Stimulated activated CD4-positive, alpha-beta T cell treated with anti-CD3 and anti-CD28 coated beads, Interleukin-4, amount 100 ng/mL, for 4 hours (primary cell): ENCODE results near the gene KRT27.
A peak's percentile ranks its signal among the peaks of the same experiment; 100 is the strongest.

ENCODE experiments used
- DNase-seq, 2 experiments: peaks; one replicate each; pipeline ENCODE4 v3.0.0-alpha.2; 2020

Gene KRT27

DNA sequence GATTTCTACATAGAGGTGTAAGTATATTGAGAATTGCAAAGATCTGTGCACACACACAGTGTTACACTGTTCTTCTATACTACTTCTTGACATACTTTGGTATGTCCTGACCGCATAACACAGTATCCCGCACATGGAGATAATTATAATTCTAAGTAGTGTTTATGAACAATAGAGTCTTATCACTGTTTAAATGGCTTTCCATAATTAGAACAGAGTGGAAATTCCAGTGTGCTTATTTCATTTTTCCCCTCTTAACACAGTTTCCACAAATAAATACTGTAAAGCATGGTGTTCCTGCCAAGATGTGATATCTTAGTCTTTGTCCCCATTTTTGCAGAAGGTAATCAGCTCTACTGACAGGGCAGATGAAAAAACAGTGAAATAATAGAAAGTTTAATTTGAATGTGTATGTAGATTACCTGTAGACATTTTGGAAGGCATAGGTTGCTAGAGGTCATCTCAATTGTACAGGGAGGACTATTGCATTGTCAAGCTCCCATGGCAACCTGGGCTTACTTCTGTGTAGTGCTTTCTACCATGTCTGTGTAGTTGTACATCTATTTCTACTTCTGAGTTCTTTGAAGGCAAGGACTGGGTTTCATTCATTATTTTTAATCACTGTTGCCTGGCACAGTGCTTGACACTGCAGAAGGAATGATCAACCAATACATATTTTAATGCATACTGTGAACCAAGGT, 27.5 kb upstream of the KRT27 start:
- no peak for DNase-seq

DNA sequence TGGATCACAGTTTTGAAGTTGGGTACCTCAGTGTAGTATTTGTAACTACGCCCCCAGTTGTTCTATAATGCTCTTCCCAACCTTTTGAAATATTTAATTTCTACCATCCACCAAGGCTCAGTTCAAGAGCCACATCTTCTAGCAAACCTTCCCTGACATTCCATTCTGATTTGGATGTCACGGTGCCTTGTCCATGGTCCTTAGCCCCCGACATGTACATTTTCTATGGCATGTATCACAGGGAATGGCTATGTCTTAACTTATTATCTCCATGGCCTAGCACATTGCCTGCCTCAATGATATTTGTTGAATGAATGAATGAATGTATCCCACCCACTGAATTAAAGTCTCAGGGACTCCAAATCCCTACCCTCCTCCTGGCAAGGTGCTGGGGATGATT, 23.8 kb upstream of the KRT27 start:
- DNase-seq = no peak

DNA sequence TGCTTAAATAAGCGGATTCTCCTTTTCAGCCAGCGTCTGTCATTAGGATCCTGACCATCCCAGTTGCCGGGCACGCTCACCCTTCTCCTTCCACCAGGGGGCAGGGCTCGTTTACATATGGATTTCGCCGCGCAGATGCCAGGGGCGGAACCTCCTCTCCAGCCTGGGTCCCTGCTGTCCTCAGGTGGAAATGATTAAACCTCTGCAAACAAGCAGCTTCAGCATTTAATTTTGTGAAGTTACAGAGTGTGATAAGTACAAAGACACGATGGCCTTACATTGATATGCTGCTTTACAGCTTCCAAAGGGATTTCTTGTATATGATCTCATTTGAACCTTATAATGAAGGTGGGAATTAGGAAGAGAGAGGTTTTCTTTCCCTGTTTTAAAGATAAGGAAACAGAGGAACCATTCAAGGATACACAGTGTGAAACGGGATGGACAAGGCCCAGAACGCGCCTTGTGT, 21.3 kb upstream of the KRT27 start:
- peak; percentile 61 to 71 for DNase-seq

DNA sequence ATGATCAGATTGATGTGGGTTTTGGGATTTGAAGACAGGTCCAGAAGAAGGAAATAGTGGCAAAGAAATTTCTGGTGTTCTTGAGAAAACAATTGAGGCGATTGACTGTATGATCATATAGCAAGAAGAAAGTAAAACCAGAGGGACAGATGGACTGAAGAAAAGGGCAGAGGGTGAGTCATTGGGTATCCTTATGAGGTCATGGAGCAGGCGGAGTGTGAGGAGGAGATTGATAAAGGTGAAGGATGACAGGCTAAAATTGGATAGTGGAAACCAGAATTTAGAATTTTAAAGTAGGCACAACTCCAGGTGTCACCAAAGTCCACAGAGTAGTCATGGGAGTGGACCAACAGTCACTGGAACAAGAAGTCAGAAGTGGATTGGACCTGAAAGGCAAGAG, 18.8 kb upstream of the KRT27 start:
- no peak for DNase-seq

DNA sequence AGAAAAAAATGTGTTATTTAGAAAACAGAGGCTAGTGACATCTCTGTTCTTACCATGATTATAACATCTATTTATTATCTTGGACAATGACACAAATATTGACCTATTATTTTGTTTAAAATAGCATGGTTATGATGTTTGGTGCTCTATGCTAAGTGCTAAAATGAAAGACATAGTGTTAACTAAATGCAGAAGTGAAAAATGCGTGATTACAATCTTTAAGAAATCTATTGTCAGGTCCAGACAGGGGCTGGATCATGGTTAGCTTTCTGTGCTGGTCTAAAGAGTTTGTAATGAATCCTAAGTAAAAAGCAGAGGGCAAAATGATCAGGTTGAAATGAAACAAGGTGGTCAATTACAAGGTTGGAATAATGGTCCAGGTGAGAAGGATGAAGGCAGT, 18.0 kb upstream of the KRT27 start:
- no peak for DNase-seq

DNA sequence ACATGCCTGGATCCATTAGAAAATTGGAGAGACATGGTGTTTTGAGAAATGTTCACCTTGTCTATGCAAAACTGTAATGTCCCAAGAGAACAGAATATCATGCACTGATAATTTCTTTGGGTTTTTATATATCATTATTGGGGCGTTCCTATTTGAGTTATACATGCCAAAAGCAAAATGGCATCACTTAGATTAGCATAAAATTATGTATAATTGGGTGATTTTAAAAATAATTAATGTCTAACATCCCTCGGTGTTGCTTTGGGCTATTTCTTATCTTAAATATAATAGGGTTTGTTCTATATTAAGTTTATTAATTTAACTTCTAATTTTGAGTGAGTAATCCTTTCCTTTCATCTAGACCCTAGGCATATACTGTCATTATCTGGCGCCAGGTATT, 17.5 kb upstream of the KRT27 start, which contains the start of gene KRT28:
KRT28 (minus strand) TSS at position 101 of the 400 bp plus-strand sequence; CDS start at position 35, 66 bp downstream.
- no peak for DNase-seq

DNA sequence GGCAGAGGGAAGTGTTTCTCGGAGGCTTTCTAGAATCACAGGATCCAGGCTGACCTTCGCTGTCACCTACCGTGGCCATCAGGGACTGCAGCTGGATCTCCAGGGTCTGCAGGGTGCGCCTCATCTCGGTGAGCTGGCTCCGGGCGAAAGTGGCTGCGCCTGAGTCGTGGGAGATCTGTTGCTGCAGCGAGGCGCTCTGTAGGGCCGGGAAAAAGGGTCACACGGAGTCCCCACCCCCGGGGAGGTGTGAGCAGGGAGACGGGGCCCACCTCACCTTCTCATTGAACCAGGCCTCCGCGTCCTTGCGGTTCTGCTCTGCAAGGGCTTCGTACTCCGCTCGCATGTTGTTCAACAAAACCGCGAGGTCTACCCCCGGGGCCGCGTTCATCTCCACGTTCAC, 14.5 kb upstream of the KRT27 start:
- no peak for DNase-seq

DNA sequence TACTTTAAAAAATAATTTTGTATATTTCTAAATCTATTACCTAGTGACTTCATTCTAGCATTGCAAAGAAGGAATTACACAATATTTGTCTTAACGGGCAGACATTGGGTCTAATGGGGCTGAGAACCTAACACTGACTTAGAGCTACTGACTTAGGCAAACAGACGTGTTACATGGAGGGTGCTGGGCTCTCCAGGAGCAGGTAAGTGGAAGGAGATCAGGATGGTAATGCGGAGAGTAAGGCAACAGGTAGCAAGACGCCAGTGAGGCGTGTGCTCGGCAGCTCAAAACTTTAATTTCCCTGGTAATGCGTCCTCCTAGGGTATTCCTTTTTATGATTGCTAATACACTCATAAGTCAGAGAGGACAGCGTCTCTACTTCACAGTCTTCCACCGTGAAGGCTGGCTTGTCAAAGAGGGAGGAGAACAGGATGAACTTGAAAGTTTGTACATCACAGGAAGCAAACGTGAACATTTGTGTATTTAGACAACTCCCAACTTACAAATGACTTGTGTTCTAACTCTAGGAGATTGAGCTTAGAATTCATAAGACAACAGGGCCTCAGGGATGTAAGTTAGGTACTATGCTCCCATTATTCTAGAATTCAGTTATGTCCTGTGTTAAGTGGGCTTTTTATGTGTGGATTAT, 12.8 kb upstream of the KRT27 start:
- no peak for DNase-seq

DNA sequence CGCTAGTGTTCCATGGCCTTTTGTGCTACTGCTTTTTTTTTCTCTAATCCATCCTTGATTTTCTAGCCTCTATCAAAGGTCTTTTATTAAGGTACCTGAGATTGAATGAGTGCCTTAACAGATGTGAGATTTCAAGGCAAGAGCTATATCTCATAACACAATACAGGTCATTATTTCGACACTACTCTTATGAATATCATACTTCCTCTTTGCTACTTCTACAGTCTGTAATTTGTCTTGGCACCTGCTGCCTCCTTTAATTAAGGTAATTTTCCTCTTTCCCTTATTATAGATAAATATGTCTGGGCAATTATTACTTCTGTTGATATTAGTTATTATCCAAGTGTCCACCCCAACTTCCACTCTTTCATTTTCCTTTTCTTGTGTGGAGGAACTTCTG, 12.1 kb upstream of the KRT27 start:
- no peak for DNase-seq

DNA sequence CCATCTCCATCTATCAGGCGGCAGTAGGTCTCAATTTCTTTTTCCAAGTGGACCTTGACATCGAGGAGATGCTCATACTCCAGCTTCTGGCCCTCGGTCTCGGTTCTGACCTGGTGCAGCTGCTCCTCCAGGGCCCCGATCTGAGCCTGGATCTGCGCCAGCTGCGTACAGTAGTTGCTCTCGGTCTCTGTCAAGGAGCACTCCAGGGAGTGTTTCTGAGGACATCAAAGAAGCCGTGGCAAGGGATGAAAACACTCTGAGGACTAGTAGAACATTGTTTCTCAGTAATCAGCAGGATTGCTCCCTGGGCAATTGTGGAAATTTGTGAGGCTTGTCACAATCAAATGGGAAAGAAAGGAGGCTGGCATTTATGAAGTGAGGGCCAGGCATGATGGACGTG, 11.5 kb upstream of the KRT27 start:
- no peak for DNase-seq

DNA sequence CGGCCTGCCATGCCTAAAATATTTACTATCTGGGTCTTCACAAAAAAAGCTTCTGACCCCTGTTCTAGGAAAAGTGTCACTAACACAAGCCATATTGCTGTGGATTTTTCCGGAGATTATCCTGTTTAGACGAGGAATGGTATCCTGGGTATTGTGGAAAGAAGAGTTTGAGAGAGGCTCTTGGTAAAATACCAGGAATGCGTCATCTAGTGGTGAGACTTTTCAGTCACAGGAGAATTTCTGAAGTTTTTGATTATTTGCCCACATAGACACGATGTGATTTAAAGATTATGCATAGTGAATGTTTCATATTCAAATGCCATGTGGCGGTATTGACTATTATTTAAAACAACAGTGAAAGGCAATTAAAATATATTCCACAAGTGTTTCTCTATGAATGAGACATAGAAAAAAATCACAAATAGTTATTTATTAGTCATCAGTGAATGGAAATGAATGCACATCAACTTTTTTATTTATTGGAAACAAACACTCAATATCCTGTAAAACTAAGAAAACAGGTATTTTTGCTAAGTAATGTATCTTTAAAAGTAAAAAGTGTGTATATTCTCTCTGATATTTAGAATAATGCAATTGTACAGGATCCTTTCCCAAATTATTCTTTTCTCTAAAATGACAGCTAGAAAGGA, 9.6 kb upstream of the KRT27 start:
- no peak for DNase-seq

DNA sequence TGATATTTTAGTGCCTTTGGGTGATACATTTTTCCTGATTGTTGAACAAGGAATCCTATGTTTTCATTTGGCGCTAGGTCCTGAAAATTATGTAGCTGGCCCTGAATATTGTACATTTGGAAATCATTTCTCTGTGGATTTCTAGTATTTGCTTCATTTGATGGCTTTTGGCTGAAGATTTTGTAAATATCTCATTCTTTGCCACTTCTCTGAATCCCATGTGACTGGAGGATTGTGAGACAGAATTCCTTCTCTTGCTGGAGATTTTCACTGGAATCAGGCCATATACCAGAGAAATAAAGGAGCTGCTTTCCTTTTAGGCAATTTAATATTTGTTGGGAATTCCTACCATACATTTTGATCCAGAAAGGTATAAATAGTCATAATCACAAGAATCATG, 8.8 kb upstream of the KRT27 start:
- no peak for DNase-seq

DNA sequence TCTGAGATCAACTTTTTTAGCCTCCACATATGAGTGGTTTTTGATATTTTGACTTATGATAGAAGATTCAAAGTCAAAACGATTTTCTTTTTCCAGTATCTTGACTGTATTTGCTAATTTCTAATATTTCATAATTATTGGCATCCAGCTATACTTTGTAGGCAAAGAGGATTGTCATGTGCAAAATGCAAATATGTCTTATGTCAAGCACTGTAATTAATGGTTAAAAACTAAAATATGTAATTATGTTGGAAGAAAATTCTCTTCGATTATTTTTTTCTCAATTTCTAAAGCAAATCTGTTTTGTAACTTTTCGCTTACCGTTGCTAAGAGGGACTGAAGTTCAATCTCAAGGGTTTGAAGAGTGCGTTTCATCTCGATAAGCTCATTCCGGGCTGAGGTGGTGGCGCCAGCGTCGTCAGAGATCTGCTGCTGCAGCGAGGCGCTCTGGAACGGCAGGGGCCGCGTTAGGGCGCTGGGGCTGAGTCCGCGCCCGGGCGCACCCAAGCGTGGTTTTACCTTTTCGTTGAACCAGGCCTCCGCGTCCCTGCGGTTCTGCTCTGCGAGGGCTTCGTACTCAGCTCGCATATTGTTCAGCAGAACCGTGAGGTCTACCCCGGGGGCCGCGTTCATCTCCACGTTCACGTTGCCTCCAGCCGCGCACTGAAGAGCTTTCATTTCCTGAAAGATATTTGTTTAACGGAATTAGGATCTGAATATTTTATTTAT, 3.0 kb downstream of the KRT27 start:
- peak in 1 of 2 experiments; percentile 14 for DNase-seq

DNA sequence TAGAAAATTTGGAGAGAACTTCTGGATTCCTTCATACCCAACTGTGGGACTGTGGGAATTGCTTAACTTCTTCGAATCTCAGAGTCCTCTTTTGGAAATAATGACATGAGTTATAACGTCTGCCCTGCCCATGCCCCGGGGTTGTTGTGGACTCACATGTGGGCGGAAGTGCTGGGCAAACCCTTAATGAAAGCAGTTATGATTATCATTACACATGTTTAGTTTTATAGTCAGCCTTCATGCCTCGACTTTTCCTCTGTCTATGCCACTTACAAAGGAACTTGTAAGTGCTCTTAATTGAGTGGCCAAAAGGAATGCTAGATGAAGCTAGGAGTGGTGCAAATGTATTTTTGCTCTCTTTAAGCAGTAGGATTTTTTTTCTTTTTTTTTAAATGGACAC, 3.9 kb downstream of the KRT27 start:
- no peak for DNase-seq

DNA sequence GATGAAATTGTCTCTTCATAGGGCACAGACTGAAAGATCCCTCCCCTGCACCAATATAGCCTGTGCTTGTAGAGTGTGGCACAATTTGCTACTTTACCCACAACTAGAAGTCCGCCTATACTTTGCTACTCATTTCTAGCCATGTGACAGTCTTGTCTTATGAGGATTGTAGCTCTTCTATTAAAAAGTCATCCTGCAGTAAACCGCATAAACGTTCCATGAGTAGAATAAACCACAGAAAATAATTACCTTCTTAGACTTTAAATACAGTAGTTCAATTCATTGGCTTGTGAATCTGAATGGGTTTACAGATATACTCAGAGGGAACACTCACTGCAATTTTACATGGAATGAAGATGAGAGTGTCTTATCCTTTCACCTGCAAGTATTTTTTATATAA, 4.4 kb downstream of the KRT27 start:
- DNase-seq = no peak

DNA sequence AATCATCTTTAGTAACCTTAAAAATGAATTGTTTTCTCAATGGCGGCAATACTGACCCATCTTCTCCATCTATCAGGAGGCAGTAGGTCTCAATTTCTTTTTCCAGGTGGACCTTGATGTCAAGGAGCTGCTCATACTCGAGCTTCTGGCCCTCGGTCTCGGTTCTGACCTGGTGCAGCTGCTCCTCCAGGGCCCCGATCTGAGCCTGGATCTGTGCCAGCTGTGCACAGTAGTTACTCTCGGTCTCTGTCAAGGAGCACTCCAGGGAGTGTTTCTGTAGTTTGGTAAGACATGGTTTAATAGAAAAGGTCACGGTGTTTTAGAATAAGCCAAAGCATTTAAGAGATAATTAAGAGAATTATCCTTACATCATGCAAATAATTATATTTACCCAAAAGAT, 4.9 kb downstream of the KRT27 start:
- DNase-seq = no peak

DNA sequence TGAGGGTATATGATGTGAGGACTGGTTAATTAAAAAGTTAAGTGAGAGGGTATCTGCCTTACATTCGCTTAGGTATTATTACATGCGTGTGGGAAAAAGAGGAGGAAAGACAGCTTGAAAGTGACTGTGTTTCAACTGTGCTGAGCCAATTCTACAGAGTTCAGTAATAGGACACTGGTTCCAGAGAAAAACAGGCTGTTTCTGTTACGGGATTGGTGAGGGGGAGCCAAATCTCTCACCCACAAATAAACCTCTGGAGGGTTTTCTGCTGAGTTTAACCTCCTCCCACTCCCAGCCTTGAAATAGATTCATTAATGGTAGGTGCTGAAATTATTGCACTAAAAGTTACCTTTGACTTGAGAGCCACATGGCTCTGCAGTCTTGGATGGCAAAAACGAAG, 6.4 kb downstream of the KRT27 start:
- no peak for DNase-seq

DNA sequence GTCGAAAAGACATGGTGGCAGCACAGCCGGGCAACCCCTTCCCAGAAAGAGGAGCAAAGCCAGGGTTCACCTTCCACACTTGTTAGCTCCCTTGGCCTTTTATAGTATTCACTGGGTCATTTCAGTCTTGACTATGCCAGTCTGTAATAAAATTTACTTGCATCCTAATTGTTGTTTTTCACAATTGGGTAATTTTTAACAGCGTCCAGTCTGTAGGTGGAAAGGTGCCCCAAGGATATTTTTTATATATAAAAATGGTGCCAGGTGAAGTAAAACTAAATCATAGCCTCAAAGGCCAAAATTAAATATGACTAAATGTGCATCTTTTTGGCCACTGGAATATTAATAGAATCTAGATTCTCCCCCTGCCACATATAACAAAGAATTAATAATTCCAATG, 10.2 kb downstream of the KRT27 start, which contains the start of gene KRT26:
KRT26 (minus strand) TSS at position 101 of the 400 bp plus-strand sequence; CDS start at position 13, 88 bp downstream.
- no peak for DNase-seq

DNA sequence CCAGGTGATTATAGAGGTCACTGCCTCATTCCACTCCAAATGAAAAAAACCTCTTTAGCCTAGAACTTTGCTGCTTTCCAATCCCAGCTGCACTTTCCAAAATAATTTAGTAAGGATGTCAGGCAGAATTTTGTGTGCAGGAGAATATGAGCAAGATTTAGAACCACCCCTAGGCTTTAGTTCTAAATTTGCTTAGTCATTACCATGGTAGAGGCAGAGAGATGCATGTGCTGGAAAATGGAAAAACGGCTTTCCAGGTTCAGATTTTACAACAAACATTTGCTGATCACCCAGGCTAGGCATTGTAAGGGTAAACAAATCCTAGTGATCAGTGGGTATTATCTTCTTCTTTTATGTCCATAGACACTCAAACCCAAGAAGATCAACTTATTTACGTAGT, 16.7 kb downstream of the KRT27 start:
- DNase-seq = no peak

DNA sequence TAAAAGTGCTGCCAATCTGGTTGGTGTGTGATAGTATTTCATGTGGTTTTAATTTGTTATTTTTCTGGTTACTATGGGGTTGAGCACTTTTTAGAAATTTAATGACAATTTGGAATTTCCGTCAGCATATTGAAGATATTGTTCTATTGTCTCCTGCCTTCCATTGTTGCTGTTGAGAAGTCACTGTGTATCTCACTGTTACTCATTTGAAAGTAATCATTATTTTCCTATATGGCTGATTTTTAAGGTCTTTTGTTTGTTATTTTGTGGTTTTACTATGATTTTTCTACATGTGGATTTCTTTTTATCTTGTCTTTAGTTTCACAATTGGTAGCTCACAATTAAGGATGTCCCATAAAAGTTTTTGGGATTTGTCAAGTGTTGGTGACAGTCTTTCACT, 18.6 kb downstream of the KRT27 start:
- DNase-seq = no peak

DNA sequence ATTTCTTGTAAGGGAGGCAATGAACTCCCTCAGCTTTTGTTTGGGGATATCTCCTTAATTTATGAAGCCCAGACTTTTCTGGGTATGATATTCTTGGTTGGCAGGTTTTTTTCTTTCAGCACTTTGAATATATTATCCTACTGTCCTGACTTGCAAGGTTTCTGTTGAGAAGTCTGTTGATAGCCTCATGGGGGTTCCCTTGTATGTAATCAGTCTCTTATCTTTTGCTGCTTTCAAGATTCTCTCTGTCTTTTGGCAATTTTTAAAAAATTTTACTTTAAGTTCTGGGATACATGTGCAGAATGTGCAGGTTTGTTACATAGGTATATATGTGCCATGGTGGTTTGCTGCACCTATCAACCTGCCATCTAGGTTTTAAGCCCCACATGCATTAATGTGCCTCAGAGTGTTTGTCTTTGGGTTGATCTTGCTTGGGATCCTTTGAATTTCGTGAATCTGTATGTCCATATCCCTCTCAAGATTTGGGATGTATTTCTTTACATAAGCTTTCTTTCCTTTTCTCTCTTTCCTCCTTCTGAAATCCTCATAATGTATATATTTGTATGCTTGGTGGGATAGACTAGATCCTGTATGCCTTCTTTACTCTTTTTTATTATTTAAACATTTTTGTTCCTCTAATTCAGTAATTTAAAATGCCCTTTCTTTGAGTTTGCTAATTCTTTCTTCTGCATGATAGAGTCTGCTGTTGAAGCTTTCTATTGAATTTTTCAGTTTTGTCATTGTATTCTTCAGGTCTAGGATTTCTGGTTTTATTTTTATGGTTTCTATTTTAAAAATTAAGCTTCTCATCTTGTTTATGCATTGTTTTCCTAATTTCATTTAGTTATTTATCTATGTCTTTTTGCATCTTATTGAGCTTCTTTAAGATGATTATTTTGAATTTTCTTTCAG, 22.0 kb downstream of the KRT27 start:
- no peak for DNase-seq

DNA sequence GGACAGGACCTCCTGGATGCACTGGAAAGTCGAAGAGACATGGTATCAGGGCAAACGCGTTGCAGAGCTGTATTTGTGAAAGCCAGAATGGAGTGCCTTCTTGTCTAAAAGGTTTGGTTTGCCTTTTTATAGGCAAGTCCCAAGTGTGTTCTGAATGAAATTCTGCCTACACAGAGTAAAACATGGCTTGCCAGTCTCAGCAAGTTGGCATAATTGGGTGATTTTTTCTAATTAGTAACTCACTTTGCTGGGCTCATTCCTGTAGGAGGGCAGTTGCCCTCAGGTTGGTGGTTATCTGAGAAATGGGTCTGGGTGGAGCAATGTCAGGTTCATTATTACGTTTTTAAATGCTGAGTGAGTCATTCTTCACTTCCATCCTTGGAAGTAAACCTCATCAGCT, 27.1 kb downstream of the KRT27 start, which contains the start of gene KRT25:
KRT25 (minus strand) TSS at position 101 of the 400 bp plus-strand sequence; CDS start at position 41, 60 bp downstream.
- no peak for DNase-seq
